K562 (cell line): ENCODE data around the gene KRT1. TPM values are rescaled to one million over a fixed set of nuclear protein-coding genes. Genes with fewer than 3 reads are reported as not detected.

Source experiments
- ATAC-seq: fragments of 200-7000 bp; cut with Tn5 transposase; 3 replicates; pipeline ENCODE4 v1.9.1; 2020; ENCODE audit warnings: moderate library complexity
- BruUV-seq: library from RNA; stranded (reverse); fragments of 400-500 nt; replicated peaks from 2 replicates; lab custom pipeline; 2021; lab: Mats Ljungman, UMichigan
- CTCF ChIA-PET: fragments of 300-600 bp; formaldehyde crosslinking; extraction: SDS; loops from one replicate; lab custom pipeline; 2021; ENCODE audit warnings: low intra/inter-chr PET ratio; lab: Yijun Ruan, JAX
- POLR2A ChIA-PET: fragments of 300-600, 350-650 bp; sonication (Branson Sonifier 250); formaldehyde crosslinking; extraction: SDS; loops from one replicate; lab custom pipeline; 2021; ENCODE audit warnings: antibody characterized with exemption, inconsistent platforms; lab: Yijun Ruan, JAX
- DNase-seq, 4 experiments: peaks; one replicate each; pipeline versions ENCODE4 v3.0.0 to v3.0.0-alpha.2; 2011 to 2018; ENCODE audit warnings: low spot score in 3 of 4, mixed read lengths in 3 of 4; ENCODE audit errors: extremely low read depth in 1 of 4
- FAIRE-seq: peaks from 2 replicates; lab custom pipeline; 2011; peaks lifted over from hg19 to GRCh38; lab: Jason Lieb, UNC
- H2AFZ ChIP-seq: 2 replicates; pipeline ENCODE4 v1.6.0; 2011; ENCODE audit warnings: low read depth, low read length, control low read depth, inconsistent platforms
- H3K27ac ChIP-seq: fragments of 200-600 bp; 3 replicates; pipeline ENCODE4 v1.8.0; 2011; ENCODE audit warnings: low read depth, mild to moderate bottlenecking, control low read depth, inconsistent platforms, low read length, moderate library complexity, mixed read lengths; ENCODE audit errors: extremely low read depth
- H3K27me3 ChIP-seq, 2 experiments: fragments of 300-600 bp in 1 of 2; 2 replicates in 1 of 2; 3 replicates in 1 of 2; pipeline versions ENCODE4 v1.6.0 to v1.8.0; 2011; ENCODE audit warnings: inconsistent platforms in 2 of 2, low read length in 2 of 2, mild to moderate bottlenecking in 1 of 2, mixed read lengths in 1 of 2, moderate library complexity in 1 of 2; ENCODE audit not compliant: control insufficient read depth in 2 of 2, insufficient read depth in 2 of 2
- H3K36me3 ChIP-seq: fragments of 300-600 bp; 3 replicates; pipeline ENCODE4 v1.8.0; 2011; ENCODE audit warnings: mild to moderate bottlenecking, low read length, inconsistent platforms; ENCODE audit not compliant: control insufficient read depth, insufficient read depth
- H3K4me1 ChIP-seq, 2 experiments: fragments of 200-600 bp in 1 of 2; replicated peaks in 1 of 2; 2 replicates in 1 of 2; 3 replicates in 1 of 2; pipeline versions ENCODE4 v1.5.1 to v1.8.0; 2011; ENCODE audit warnings: inconsistent platforms in 2 of 2, low read length in 2 of 2, mild to moderate bottlenecking in 1 of 2, mixed read lengths in 1 of 2, moderate library complexity in 1 of 2; ENCODE audit not compliant: control insufficient read depth in 2 of 2, insufficient read depth in 2 of 2
- H3K4me2 ChIP-seq: 2 replicates; pipeline ENCODE4 v1.6.1; 2011; ENCODE audit warnings: low read length, control low read depth, inconsistent platforms, mixed read lengths; ENCODE audit not compliant: insufficient read depth
- H3K4me3 ChIP-seq: fragments of 200-600 bp; sonication (generic), shearing (Covaris generic); 2 replicates; pipeline ENCODE4 v1.5.1; 2016; ENCODE audit warnings: control low read depth, inconsistent platforms
- H3K79me2 ChIP-seq: fragments of 200-600 bp; 3 replicates; pipeline ENCODE4 v1.8.0; 2011; ENCODE audit warnings: low read length, inconsistent platforms; ENCODE audit not compliant: control insufficient read depth, insufficient read depth
- H3K9ac ChIP-seq, 2 experiments: 2 replicates each; pipeline versions ENCODE4 v1.6.0 to v1.6.1; 2011; ENCODE audit warnings: low read depth in 2 of 2, low read length in 2 of 2, control low read depth in 1 of 2, inconsistent platforms in 1 of 2, mild to moderate bottlenecking in 1 of 2, mixed read lengths in 1 of 2; ENCODE audit not compliant: insufficient read depth in 1 of 2
- H3K9me1 ChIP-seq: one replicate; pipeline ENCODE4 v1.6.0; 2011; ENCODE audit warnings: inconsistent platforms, mild to moderate bottlenecking, low read length, moderate library complexity; ENCODE audit not compliant: control insufficient read depth, insufficient read depth
- H3K9me3 ChIP-seq: replicated peaks from 2 replicates; pipeline ENCODE4 v1.5.1; 2011; ENCODE audit warnings: low read depth, low read length, inconsistent platforms; ENCODE audit not compliant: control insufficient read depth, insufficient read depth
- H4K20me1 ChIP-seq: replicated peaks from 2 replicates; pipeline ENCODE4 v1.6.1; 2011; ENCODE audit warnings: low read length, inconsistent platforms, mixed read lengths; ENCODE audit not compliant: control insufficient read depth, insufficient read depth
- ATF6 ChIP-seq: sonication (generic); formaldehyde crosslinking; IDR thresholded peaks from 2 replicates; pipeline ENCODE4 v1.4.0; 2020; ENCODE audit warnings: mild to moderate bottlenecking, missing genetic modification reagents
- CBX8 ChIP-seq: fragments of 200-600 bp; sonication (generic); IDR thresholded peaks from 2 replicates; pipeline ENCODE4 v1.6.1; 2012; ENCODE audit warnings: borderline replicate concordance, mixed run types, low read depth, mild to moderate bottlenecking, moderate library complexity, mixed read lengths, low read length, control low read depth, inconsistent platforms; ENCODE audit not compliant: poor library complexity, severe bottlenecking; ENCODE audit errors: extremely low read depth
- CCNT2 ChIP-seq: IDR thresholded peaks from 2 replicates; pipeline ENCODE4 v1.6.1; 2011; ENCODE audit warnings: borderline replicate concordance, low read depth, mild to moderate bottlenecking, moderate library complexity, mixed read lengths, low read length; ENCODE audit not compliant: insufficient read length; ENCODE audit errors: extremely low read depth
- CTCF ChIP-seq, 3 experiments: IDR thresholded peaks in 2 of 3; conservative IDR thresholded peaks in 1 of 3; 2 replicates each; pipeline ENCODE4 v1.5.1; 2011 to 2012; ENCODE audit warnings: low read length in 3 of 3, mild to moderate bottlenecking in 3 of 3, control low read depth in 2 of 3, improper control_type of control experiment in 1 of 3, inconsistent platforms in 1 of 3, low read depth in 1 of 3, mixed read lengths in 1 of 3, moderate library complexity in 1 of 3; ENCODE audit not compliant: insufficient read depth in 2 of 3
- DMBX1 ChIP-seq: fragments of 250-450 bp; sonication (Bioruptor Pico); IDR thresholded peaks from 2 replicates; pipeline ENCODE4 v1.8.0; 2022; ENCODE audit warnings: inconsistent platforms, mild to moderate bottlenecking, moderate library complexity, borderline replicate concordance
- POLR2B ChIP-seq: fragments of 450-650 bp; IDR thresholded peaks from 2 replicates; pipeline ENCODE4 v1.6.1; 2018; ENCODE audit warnings: low read depth; ENCODE audit not compliant: partially characterized antibody
- SMAD4 ChIP-seq: fragments of 250-450 bp; sonication (Bioruptor Pico); conservative IDR thresholded peaks from 2 replicates; pipeline ENCODE4 v1.8.0; 2021; ENCODE audit warnings: inconsistent platforms, mild to moderate bottlenecking, moderate library complexity
- ZNF3 ChIP-seq: fragments of 250-450 bp; sonication (Bioruptor Pico); IDR thresholded peaks from 2 replicates; pipeline ENCODE4 v1.5.0; 2021; ENCODE audit warnings: mild to moderate bottlenecking, moderate library complexity
- ZNF696 ChIP-seq: fragments of 250-450 bp; sonication (Bioruptor Pico); conservative IDR thresholded peaks from 2 replicates; pipeline ENCODE4 v1.4.0; 2020; ENCODE audit warnings: mild to moderate bottlenecking, moderate library complexity
- WGBS: fragments of 100-300 bp; shearing (Covaris generic); methylation state at CpG from one replicate; pipeline ENCODE4 v1.1.6; 2016; ENCODE audit warnings: low coverage, mixed read lengths; ENCODE audit not compliant: insufficient coverage; ENCODE audit errors: missing lambda C conversion rate; 5-methylcytosine and 5-hydroxymethylcytosine counted together
- in situ Hi-C: fragments of 300-500 bp; cut with MboI; formaldehyde crosslinking; loops from 4 replicates; pipeline ENCODE4 v1.15.0; 2018; ENCODE audit warnings: inconsistent platforms, mixed read lengths
- intact Hi-C: fragments of 100-400 bp; cut with micrococcal nuclease; formaldehyde crosslinking; loops from 2 replicates; pipeline ENCODE4 v1.14.2; 2022
- polyA plus RNA-seq, 8 experiments: library from polyadenylated mRNA; depleted of rRNA in 4 of 8; stranded (reverse) in 5 of 8; unstranded in 3 of 8; fragments of >200 nt; fragmentation: Nextera tagmentation in 2 of 8; fragmentation: Illumina TruSeq in 1 of 8; extraction: Ambion mirVana in 2 of 8; extraction: Trizol in 1 of 8; gene quantifications; 2 replicates each; pipeline versions ENCODE4 v1.2.1 to v1.2.3, GENCODE V29; 2011 to 2014; ENCODE audit warnings: inconsistent platforms in 1 of 8, missing spikeins in 1 of 8
- total RNA-seq, 7 experiments: library from RNA; depleted of rRNA in 6 of 7; stranded (reverse); fragments of >200 nt in 6 of 7; fragmentation: Illumina TruSeq in 2 of 7; extraction: Trizol in 2 of 7; gene quantifications; 2 replicates each; pipeline versions ENCODE4 v1.2.1 to v1.2.3, GENCODE V29; 2011 to 2021; ENCODE audit warnings: low replicate concordance in 1 of 7

Gene KRT1
- total and polyA plus RNA-seq, 9 of the 15 experiments (the other 6 are each of a cell fraction or from before 2014, with no cell fraction given), result 0.18 TPM; not detected in 8

- intact Hi-C loops (loop anchor here (10.0 kb wide), 2 partner anchors 105 to 185 kb away; no protein-coding TSS in a partner anchor), in situ Hi-C loops (no loop called here)
- Histone ChIP-seq H3K79me2 (no peaks in the 10 kb centered on the region), H3K9me1 (no peaks in the 10 kb centered on the region), H3K27ac (no peak overlapping the region), H3K27me3 (peaks cover 8 to 37% of the 10 kb centered on the region in 2 experiments; a peak in 4 of 5 replicates), H3K4me3 (no peak overlapping the region)
- no peak for FAIRE-seq
- ChIA-PET CTCF (no interaction called here), POLR2A (interaction anchor here (0.9 kb wide), 1 partner anchor 10 kb away, joined by 3 read pairs; the partner anchor contains the start of gene KRT1)
- BruUV-seq, result no TSS peak
- DNase-seq, result no peak
- no peak for ATAC-seq
- TF ChIP-seq DMBX1 (CRISPR knock-in tag) (no peak), CBX8 (no peak), POLR2B (no peak), CCNT2 (no peak), ZNF696 (no peak), ZNF3 (CRISPR knock-in tag) (no peak), CTCF (IDR thresholded peaks at IDR 0.05 in 2 of 3, conservative IDR thresholded peaks at IDR 0.05 in 1 of 3; ENCODE audit: insufficient read depth in 2 of 3, low read depth in 1 of 3, low read length in 3 of 3) (no peak), SMAD4 (no peak), ATF6 (no peak)
- TF ChIP-seq, all 486 proteins: peak for 0
- Histone ChIP-seq H2AFZ (no peak overlapping the region), H3K9me3 (no peaks in the 10 kb centered on the region), H4K20me1 (peaks cover 4% of the 10 kb centered on the region; the same call in 1 of the 2 replicates), H3K4me2 (no peak overlapping the region), H3K9ac (no peak overlapping the region), H3K36me3 (no peaks in the 10 kb centered on the region), H3K4me1 (peaks cover 0 to 10% of the 10 kb centered on the region in 2 experiments; a peak in 1 of 5 replicates)
- 0% methylated on average over 1 of the region's 1 CpG for WGBS
These were observed 9.7 kb upstream of the KRT1 start for GRCh38 chr12:52689936-52690335.
